KMS-11 (cell line): Measurements from ENCODE around the gene DIAPH3.

Source experiments
- H2AFZ ChIP-seq: fragments of 200-600 bp; sonication (generic); 2 replicates; pipeline ENCODE4 v1.6.1; 2016; ENCODE audit warnings: antibody characterized with exemption, mixed run types, low read depth
- H3K27ac ChIP-seq: fragments of 200-600 bp; sonication (generic); 2 replicates; pipeline ENCODE4 v1.6.1; 2016; ENCODE audit warnings: mild to moderate bottlenecking, mixed run types
- H3K27me3 ChIP-seq: fragments of 200-600 bp; sonication (generic); 2 replicates; pipeline ENCODE4 v1.6.1; 2017; ENCODE audit warnings: mild to moderate bottlenecking, low read depth, mixed run types, moderate library complexity; ENCODE audit not compliant: insufficient read depth
- H3K36me3 ChIP-seq: fragments of 200-600 bp; sonication (generic); 2 replicates; pipeline ENCODE4 v1.6.1; 2017; ENCODE audit warnings: mild to moderate bottlenecking, mixed run types; ENCODE audit not compliant: insufficient read depth
- H3K4me1 ChIP-seq: fragments of 200-600 bp; sonication (generic); 2 replicates; pipeline ENCODE4 v1.6.1; 2016; ENCODE audit warnings: mild to moderate bottlenecking, low read depth, mixed run types; ENCODE audit not compliant: poor library complexity, severe bottlenecking
- H3K4me2 ChIP-seq: fragments of 200-600 bp; sonication (generic); 2 replicates; pipeline ENCODE4 v1.7.0; 2016; ENCODE audit warnings: mild to moderate bottlenecking, mixed run types
- H3K4me3 ChIP-seq: fragments of 200-600 bp; sonication (generic); IDR thresholded peaks from 2 replicates; pipeline ENCODE4 v1.6.1; 2017; ENCODE audit warnings: low read depth, low read length, mixed read lengths; ENCODE audit not compliant: insufficient read depth
- H3K79me2 ChIP-seq: fragments of 200-600 bp; sonication (generic); 2 replicates; pipeline ENCODE4 v1.6.1; 2016; ENCODE audit warnings: low read depth, mixed run types; ENCODE audit not compliant: insufficient read depth
- H3K9ac ChIP-seq: fragments of 200-600 bp; sonication (generic); 2 replicates; pipeline ENCODE4 v1.6.1; 2016; ENCODE audit warnings: mild to moderate bottlenecking, mixed run types
- H4K20me1 ChIP-seq: fragments of 200-600 bp; sonication (generic); 2 replicates; pipeline ENCODE4 v1.6.1; 2016; ENCODE audit warnings: mild to moderate bottlenecking, mixed run types; ENCODE audit not compliant: insufficient read depth
- TF ChIP-seq, protein P1 (sequence below): fragments of 200-600 bp; sonication (generic); conservative IDR thresholded peaks from 2 replicates; pipeline ENCODE4 v1.6.1; 2017; ENCODE audit warnings: low read depth, mild to moderate bottlenecking, antibody characterized with exemption, low read length, moderate library complexity, mixed read lengths

DIAPH3 gene

DNA sequence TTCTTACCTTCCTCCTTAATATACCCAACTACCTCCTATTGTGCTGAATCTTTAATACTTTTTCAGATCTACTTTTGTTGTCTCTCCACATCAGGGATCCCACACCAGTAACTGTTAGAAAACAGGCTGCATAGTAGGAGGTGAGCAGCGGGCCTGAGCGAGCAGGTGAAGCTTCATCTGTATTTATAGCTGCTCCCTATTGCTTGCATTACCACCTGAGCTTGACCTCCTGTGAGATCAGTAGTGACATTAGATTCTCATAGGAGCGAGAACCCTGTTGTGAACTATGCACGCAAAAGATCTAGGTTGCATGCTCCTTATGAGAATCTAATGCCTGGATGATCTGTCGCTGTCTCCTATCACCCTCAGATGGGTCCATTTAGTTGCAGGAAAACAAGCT, 279.8 kb downstream of the DIAPH3 start:
- Histone ChIP-seq H4K20me1 (no peaks in the 10 kb centered on the region), H3K27ac (no peak overlapping the region), H3K36me3 (no peaks in the 10 kb centered on the region), H3K4me2 (no peak overlapping the region), H3K27me3 (no peaks in the 10 kb centered on the region), H3K4me3 (no peak overlapping the region), H3K9ac (no peak overlapping the region), H2AFZ (no peak overlapping the region), H3K79me2 (no peaks in the 10 kb centered on the region), H3K4me1 (no peaks in the 10 kb centered on the region)
- TF ChIP-seq, protein P1, sequence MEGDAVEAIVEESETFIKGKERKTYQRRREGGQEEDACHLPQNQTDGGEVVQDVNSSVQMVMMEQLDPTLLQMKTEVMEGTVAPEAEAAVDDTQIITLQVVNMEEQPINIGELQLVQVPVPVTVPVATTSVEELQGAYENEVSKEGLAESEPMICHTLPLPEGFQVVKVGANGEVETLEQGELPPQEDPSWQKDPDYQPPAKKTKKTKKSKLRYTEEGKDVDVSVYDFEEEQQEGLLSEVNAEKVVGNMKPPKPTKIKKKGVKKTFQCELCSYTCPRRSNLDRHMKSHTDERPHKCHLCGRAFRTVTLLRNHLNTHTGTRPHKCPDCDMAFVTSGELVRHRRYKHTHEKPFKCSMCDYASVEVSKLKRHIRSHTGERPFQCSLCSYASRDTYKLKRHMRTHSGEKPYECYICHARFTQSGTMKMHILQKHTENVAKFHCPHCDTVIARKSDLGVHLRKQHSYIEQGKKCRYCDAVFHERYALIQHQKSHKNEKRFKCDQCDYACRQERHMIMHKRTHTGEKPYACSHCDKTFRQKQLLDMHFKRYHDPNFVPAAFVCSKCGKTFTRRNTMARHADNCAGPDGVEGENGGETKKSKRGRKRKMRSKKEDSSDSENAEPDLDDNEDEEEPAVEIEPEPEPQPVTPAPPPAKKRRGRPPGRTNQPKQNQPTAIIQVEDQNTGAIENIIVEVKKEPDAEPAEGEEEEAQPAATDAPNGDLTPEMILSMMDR = no peak

DNA sequence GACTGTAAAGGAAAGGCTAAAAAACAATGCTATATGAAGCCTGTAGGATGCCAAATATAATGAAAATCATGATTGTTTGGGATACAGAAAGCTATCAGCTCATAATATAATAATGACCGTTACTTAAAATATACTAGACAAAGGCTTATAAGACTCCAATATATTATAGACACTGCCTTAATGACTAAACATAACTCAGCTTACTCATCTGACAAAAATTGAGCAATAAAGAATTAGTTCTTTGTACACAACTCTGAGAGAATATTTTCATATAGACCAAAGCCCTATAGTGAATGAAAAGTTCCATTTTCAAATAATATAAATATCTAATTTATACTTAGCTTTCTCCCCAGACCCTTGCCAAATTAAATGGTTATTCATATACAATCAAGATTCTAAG, 283.3 kb downstream of the DIAPH3 start:
- Histone ChIP-seq H3K27me3 (no peaks in the 10 kb centered on the region), H4K20me1 (no peaks in the 10 kb centered on the region), H3K36me3 (no peaks in the 10 kb centered on the region), H3K4me3 (no peak overlapping the region), H3K9ac (no peak overlapping the region), H2AFZ (no peak overlapping the region), H3K27ac (no peak overlapping the region), H3K4me2 (no peak overlapping the region), H3K79me2 (no peaks in the 10 kb centered on the region), H3K4me1 (no peaks in the 10 kb centered on the region)
- TF ChIP-seq, protein P1 = no peak

DNA sequence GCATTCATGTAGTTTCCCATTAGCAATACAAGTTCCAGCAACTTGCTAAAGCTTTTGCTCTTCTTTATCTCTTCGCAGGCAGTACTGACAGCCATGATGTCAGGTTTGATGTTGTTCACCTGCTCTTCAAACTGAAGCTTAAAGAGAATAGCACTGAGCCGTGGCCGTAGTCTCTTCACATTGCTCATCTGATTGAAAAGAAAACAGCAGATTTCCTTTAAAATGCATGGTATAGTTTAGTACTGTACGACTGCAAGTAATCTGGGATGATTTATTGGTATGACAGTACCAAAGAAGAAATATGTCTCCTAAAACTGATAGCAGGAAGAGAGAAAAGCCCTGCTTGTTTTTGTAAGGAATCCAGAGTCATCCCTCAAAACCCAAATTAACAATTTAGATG, 284.4 kb downstream of the DIAPH3 start:
- H3K27me3 ChIP-seq = no peaks in the 10 kb centered on the region
- H3K4me3 ChIP-seq = no peak overlapping the region
- no peaks in the 10 kb centered on the region for H4K20me1 ChIP-seq
- TF ChIP-seq, protein P1 = no peak
- H3K27ac ChIP-seq = no peak overlapping the region
- no peaks in the 10 kb centered on the region for H3K4me1 ChIP-seq
- H3K79me2 ChIP-seq = no peaks in the 10 kb centered on the region
- H3K4me2 ChIP-seq = no peak overlapping the region
- no peaks in the 10 kb centered on the region for H3K36me3 ChIP-seq
- no peak overlapping the region for H2AFZ ChIP-seq
- no peak overlapping the region for H3K9ac ChIP-seq

DNA sequence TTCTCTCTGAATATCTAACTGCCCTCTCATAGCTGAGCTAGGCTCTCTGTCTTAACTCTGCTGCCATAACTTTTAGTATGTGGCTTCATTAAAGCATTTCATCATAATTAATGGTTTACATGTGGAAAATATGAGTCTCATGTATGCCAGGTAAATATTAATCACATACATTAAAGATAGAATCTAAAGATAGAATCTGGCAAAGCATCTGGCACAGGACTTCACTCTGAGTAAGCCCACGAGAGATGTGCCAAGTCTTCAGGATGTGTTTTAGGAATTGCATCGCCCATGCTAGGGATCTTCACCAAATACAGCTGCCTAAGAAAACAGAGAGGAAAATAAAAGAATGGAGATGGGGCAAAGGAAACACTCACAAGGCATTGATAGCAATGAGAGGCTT, 285.8 kb downstream of the DIAPH3 start:
- TF ChIP-seq, protein P1 = no peak
- no peak overlapping the region for H3K4me3 ChIP-seq

More for the DNA sequence above, 285.8 kb downstream of the DIAPH3 start:
- Histone ChIP-seq H3K4me1 (no peaks in the 10 kb centered on the region), H2AFZ (no peak overlapping the region), H3K4me2 (no peak overlapping the region), H4K20me1 (no peaks in the 10 kb centered on the region), H3K79me2 (no peaks in the 10 kb centered on the region), H3K27ac (no peak overlapping the region), H3K36me3 (no peaks in the 10 kb centered on the region), H3K27me3 (no peaks in the 10 kb centered on the region), H3K9ac (no peak overlapping the region)
